ENCODE results near the gene NINJ2. TPM values are rescaled to one million over a fixed set of nuclear protein-coding genes. Genes with fewer than 3 reads are reported as not detected.
A peak's percentile ranks its signal among the peaks of the same experiment; 100 is the strongest.

Gene NINJ2
- total and polyA plus RNA-seq, 10 of the 15 experiments (the other 5 are each of a cell fraction or from before 2014, with no cell fraction given) = 8.9 to 51.6 (median 21.3) TPM

DNA sequence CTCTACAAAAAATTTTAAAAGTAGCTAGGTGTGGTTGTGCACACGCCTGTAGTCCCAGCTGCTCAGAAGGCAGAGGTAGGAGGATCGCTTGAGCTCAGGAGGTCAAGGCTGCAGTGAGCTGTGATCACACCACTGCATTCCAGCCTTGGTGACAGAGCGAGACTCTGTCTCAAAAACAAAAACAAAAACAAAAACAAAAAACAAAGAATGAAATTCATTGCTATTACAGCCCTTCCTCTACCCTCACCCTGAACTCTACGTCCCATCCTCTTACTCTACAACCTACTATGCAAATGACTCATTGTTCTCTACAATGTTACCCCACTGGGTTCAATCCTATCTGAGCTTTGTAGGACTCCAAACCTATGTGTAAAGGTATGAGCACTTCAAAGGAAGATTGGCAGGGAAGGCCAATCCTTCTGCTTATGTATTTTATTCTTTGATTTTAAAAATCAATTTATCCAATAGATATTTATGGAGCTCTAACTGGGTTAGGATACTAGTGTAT, 39.3 kb downstream of the NINJ2 start:
- Histone ChIP-seq H3K9me3 (replicated peaks; ENCODE audit: control insufficient read depth, insufficient read depth, low read length) (no peaks in the 10 kb centered on the region), H4K20me1 (ENCODE audit: control insufficient read depth, insufficient read depth) (no peaks in the 10 kb centered on the region), H3K9ac (ENCODE audit: control insufficient read depth, insufficient read depth, low read length) (no peak overlapping the region), H3K4me2 (ENCODE audit: control insufficient read depth, insufficient read depth) (no peak overlapping the region), H3K79me2 (ENCODE audit: control insufficient read depth, insufficient read depth, low read length) (no peaks in the 10 kb centered on the region), H3K27ac (ENCODE audit: control insufficient read depth, insufficient read depth) (no peak overlapping the region), H3K36me3 (ENCODE audit: control insufficient read depth in 2 of 2, insufficient read depth in 2 of 2, low read length in 1 of 2) (no peaks in the 10 kb centered on the region), H3K4me3 (no peak overlapping the region), H3K4me1 (ENCODE audit: control insufficient read depth, insufficient read depth, low read length) (peaks cover 7% of the 10 kb centered on the region; the same call in 1 of the 2 replicates), H2AFZ (ENCODE audit: control insufficient read depth, low read depth, low read length) (no peak overlapping the region), H3K27me3 (replicated peaks in 1 of 2; ENCODE audit: control insufficient read depth in 2 of 2, insufficient read depth in 2 of 2, low read length in 1 of 2) (no peaks in the 10 kb centered on the region)
- in situ Hi-C loops (cut with MboI) = no loop called here
- ATAC-seq (no peak; the same call in 2 of the 3 replicates), FAIRE-seq (no peak), DNase-seq (ENCODE audit: low read depth, low spot score) (no peak)
- intact Hi-C loops (cut with micrococcal nuclease; ENCODE audit: unreplicated experiment) = no loop called here
- WGBS (ENCODE audit: insufficient coverage, insufficient replicate concordance, low lambda C conversion rate, missing lambda C conversion rate) = 85% methylated on average over 4 of the region's 4 CpGs
- ChIA-PET SMC1A (ENCODE audit: uncharacterized antibody, unreplicated experiment) (interaction anchor here (0.7 to 6.2 kb wide), 7 partner anchors 9 to 128 kb away, joined by 3 to 33 read pairs (median 4); partner anchors contain the start of gene WNK1), CTCF (interaction anchor here (1.1 to 1.5 kb wide), 2 partner anchors 9 to 127 kb away, joined by 5 read pairs; no protein-coding TSS in a partner anchor), POLR2A (interaction anchor here (0.6 to 1.3 kb wide), 6 partner anchors 8 to 51 kb away, joined by 3 to 5 read pairs (median 3); partner anchors contain the start of gene NINJ2), RAD21 (ENCODE audit: unreplicated experiment) (interaction anchor here (0.6 to 5.7 kb wide), 3 partner anchors 9 to 59 kb away, joined by 3 to 29 read pairs (median 6); no protein-coding TSS in a partner anchor)
- no TSS peak for BruUV-seq (replicated peaks)
- TF ChIP-seq ESRRA (IDR thresholded peaks at IDR 0.05; ENCODE audit: low read length) (no peak), PML (IDR thresholded peaks at IDR 0.05; ENCODE audit: low read length) (no peak)

DNA sequence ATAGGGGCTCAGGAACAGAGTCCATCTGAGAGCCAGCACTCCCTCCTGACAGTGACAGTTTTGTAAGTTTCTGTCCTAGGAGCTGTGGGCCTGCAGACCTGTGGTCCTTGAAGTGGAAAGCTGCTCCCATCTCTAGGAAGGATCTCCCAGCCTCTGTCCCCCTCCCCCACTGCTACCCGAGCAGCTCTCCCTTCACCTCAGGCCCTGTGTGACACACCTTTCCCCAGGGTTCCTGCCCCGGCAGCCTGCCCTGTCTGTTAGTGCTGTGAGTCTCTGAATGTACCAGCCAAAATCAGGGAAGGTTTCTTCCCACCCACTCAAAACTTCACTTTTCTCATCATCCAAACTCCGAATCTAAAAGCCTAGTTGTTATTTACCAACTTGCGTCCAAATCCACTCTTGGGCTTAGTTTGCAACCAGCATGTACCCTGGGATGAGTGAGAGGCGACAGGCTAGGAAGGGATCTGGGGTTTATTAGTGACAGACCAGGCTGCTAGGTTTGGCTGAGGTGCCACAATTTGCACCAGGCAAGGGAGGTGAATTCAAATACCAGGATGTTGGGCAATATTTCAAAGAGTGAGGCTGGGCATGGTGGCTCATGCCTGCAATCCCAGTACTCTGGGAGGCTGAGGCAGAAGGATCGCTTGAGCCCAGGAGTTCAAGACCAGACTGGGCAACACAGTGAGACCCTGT, 39.9 kb downstream of the NINJ2 start:
- Histone ChIP-seq H3K9ac (ENCODE audit: control insufficient read depth, insufficient read depth, low read length) (no peak overlapping the region), H3K79me2 (ENCODE audit: control insufficient read depth, insufficient read depth, low read length) (no peaks in the 10 kb centered on the region), H3K9me3 (replicated peaks; ENCODE audit: control insufficient read depth, insufficient read depth, low read length) (no peaks in the 10 kb centered on the region), H3K4me2 (ENCODE audit: control insufficient read depth, insufficient read depth) (no peak overlapping the region), H2AFZ (ENCODE audit: control insufficient read depth, low read depth, low read length) (peak overlapping the region; percentile 9; the same call in 1 of the 2 replicates), H3K4me3 (no peak overlapping the region), H3K36me3 (ENCODE audit: control insufficient read depth in 2 of 2, insufficient read depth in 2 of 2, low read length in 1 of 2) (no peaks in the 10 kb centered on the region), H3K27me3 (replicated peaks in 1 of 2; ENCODE audit: control insufficient read depth in 2 of 2, insufficient read depth in 2 of 2, low read length in 1 of 2) (no peaks in the 10 kb centered on the region), H3K27ac (ENCODE audit: control insufficient read depth, insufficient read depth) (no peak overlapping the region), H3K4me1 (ENCODE audit: control insufficient read depth, insufficient read depth, low read length) (peaks cover 7% of the 10 kb centered on the region; the same call in 1 of the 2 replicates), H4K20me1 (ENCODE audit: control insufficient read depth, insufficient read depth) (no peaks in the 10 kb centered on the region)
- SMC1A ChIA-PET (ENCODE audit: uncharacterized antibody, unreplicated experiment) = interaction anchor here (0.7 to 6.2 kb wide), 12 partner anchors 8 to 191 kb away, joined by 3 to 33 read pairs (median 4); partner anchors contain the start of gene WNK1
- DNase-seq (ENCODE audit: low read depth, low spot score) (no peak), FAIRE-seq (no peak), ATAC-seq (no peak)
- POLR2A ChIA-PET = interaction anchor here (1.0 to 1.5 kb wide), 9 partner anchors 8 to 105 kb away, joined by 3 to 6 read pairs (median 3); partner anchors contain the start of gene NINJ2
- RAD21 ChIA-PET (ENCODE audit: unreplicated experiment) = interaction anchor here (1.0 to 5.7 kb wide), 7 partner anchors 8 to 129 kb away, joined by 3 to 29 read pairs (median 5); partner anchors contain the start of gene WNK1
- in situ Hi-C loops (cut with MboI) = no loop called here
- 97% methylated on average over 6 of the region's 6 CpGs for WGBS (ENCODE audit: insufficient coverage, insufficient replicate concordance, low lambda C conversion rate, missing lambda C conversion rate)
- no peak for TF ChIP-seq POLR2AphosphoS2 (IDR thresholded peaks at IDR 0.05; ENCODE audit: low read depth, low read length)
- TF ChIP-seq JUND (IDR thresholded peaks at IDR 0.05; ENCODE audit: low read depth, low read length) = no peak
- TF ChIP-seq RB1 (IDR thresholded peaks at IDR 0.05; ENCODE audit: borderline replicate concordance) = no peak
- CTCF ChIA-PET = interaction anchor here (0.7 to 1.9 kb wide), 10 partner anchors 9 to 128 kb away, joined by 3 to 7 read pairs (median 4); no protein-coding TSS in a partner anchor
- intact Hi-C loops (cut with micrococcal nuclease; ENCODE audit: unreplicated experiment) = no loop called here
- BruUV-seq (replicated peaks) = no TSS peak

All from GM12878 (cell line).